ENCODE results near the gene PDE6B.
A peak's percentile ranks its signal among the peaks of the same experiment; 100 is the strongest.

Gene PDE6B

DNA sequence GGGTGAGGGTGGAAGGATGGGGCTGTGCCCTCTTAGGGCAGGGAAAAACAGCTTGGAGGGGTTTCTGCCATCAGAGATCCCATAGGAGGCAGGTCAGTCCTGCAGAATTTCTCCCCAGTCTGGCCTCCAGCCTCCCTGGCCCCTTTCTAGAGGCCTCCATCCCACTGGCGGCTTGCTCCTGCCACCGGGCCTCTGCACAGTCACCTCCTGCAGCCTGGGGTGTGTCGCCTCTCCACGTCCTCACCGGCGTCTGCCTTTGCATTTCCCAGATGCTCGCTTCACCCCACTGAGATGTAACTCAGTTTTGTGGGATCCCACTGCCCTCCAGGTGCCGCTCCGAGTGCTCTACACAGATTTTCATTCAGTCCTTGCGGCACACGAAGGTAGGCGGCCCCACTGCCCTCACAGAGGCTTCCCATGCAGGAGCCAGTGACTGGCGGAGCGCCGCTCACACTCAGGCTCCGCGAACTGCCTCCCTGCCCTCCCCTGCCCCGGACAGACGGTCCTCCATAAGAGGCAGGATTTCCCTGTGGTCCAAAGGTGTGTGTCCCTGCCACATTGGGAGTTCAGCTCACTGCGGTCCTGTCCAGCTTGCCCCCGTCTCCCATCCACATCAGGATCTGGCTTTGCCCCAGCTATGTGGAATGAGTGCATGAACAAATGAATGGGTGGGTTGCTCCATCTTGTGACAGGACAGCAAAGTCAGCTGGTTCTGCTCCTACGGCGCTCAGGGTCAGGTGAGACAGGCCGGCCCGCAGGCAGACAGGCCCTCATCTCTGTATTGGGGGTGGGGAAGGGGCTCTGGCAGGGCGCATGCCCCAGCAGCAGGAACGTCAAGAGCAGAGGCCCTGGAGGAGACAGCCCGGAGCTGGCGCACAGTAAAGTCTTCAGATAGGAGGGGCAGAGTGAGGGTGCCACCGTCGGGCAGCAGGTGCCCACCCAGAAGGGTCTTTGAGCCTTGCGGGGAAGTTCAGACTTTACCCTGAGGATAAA lies 46.6 kb upstream of the PDE6B start:
- no peak for TF ChIP-seq TAF1 (IDR thresholded peaks at IDR 0.05; ENCODE audit: borderline replicate concordance, insufficient read depth, low read length)
- no peak for TF ChIP-seq SIN3A (IDR thresholded peaks at IDR 0.05; ENCODE audit: borderline replicate concordance, insufficient read depth, low read length)
- TF ChIP-seq POLR2AphosphoS5 (IDR thresholded peaks at IDR 0.05; ENCODE audit: low read depth, low read length) = 0 out of 2 replicates have a peak, but pooled peaks have one; percentile 11

DNA sequence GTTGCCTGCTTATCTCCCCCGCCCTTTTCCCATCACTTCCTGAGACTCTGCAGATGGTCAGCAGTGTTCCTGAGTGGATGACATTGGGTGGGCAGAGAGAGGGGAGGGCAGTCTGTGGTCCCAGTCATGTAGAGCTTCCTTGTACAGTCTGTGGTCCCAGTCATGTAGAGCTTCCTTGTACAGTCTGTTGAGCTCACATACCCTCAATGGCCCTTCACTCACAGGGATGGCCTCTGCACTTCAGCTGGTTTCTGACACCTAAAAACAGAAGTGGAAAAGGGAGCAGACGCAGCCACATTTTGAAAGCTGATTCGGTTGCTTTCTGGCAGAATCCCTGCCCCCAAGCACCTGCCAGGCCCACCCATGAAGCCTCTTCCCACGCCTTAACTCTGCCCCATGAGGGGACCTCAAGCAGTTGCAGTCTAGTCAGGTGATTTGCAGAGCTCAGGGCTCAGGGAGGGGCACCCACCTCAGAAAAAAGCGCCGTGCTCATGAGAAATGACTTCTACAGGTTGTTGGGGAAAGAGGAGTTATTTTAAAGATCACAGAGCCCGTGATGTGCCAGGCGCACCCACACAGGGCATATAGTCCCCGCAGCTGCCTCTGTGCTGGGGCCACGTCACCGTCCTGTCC lies 45.7 kb upstream of the PDE6B start:
- no peak for TF ChIP-seq TAF1 (IDR thresholded peaks at IDR 0.05; ENCODE audit: borderline replicate concordance, insufficient read depth, low read length)
- no peak for TF ChIP-seq SIN3A (IDR thresholded peaks at IDR 0.05; ENCODE audit: borderline replicate concordance, insufficient read depth, low read length)
- no peak for TF ChIP-seq FOXP2 (optimal IDR thresholded peaks at IDR 0.05; ENCODE audit: borderline replicate concordance, extremely low read depth, extremely low read length, insufficient read depth)
- no peak for TF ChIP-seq REST (IDR thresholded peaks at IDR 0.05; ENCODE audit: insufficient read depth in 1 of 2, low read depth in 2 of 2, low read length in 2 of 2)
- TF ChIP-seq POLR2AphosphoS5 (IDR thresholded peaks at IDR 0.05; ENCODE audit: low read depth, low read length) = no peak

DNA sequence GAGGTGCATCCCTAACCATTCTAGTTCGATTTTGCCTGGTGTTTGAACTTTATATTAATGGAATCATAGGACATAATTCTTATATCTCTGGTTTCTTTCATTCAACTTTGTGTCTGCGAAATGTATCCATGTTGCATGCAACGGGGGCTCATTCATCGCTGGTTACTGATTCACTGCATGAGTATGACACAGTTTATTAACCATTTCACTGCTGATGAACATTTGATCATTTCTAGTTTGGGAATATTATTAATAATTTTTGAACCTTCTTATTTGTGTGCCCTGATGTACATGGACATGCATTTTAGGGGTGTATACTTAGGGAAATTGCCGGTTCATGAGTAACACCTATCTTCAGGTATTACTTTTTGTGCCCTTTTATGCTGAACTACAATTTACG lies 44.2 kb upstream of the PDE6B start:
- no peak for TF ChIP-seq FOXP2 (optimal IDR thresholded peaks at IDR 0.05; ENCODE audit: borderline replicate concordance, extremely low read depth, extremely low read length, insufficient read depth)
- TF ChIP-seq POLR2AphosphoS5 (IDR thresholded peaks at IDR 0.05; ENCODE audit: low read depth, low read length) = no peak

DNA sequence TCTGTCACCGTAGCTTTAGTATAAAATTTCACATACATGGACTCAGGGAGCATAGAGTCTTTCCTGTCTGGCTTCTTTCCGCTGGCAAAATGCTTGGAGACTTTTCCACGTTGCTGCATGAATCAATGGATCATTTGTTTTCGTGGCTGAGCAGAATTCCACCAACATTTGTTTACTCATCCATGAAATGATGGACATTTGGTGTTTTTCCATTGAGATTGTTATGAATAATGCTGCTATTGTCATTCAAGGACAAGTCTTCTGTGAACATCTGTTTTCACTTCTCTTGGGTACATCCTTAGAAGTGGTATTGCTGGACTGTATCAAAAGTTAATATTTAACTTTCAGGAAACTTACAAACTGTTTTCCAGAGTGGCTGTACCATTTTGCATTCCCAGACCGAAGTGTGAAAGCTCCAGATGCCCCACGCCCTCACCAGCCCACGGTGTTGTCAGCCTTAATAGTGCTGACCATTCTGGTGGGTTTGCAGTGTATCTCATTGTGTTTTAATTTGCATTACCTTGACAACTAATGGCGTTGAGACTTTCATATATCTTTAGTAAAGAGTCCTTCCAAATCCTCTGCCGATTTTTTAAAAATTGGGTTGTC lies 43.5 kb upstream of the PDE6B start:
- TF ChIP-seq REST (IDR thresholded peaks at IDR 0.05; ENCODE audit: insufficient read depth in 1 of 2, low read depth in 2 of 2, low read length in 2 of 2) (no peak), POLR2AphosphoS5 (IDR thresholded peaks at IDR 0.05; ENCODE audit: low read depth, low read length) (peak; percentile 33; the same call in 1 of the 2 replicates), FOXP2 (optimal IDR thresholded peaks at IDR 0.05; ENCODE audit: borderline replicate concordance, extremely low read depth, extremely low read length, insufficient read depth) (no peak), TAF1 (IDR thresholded peaks at IDR 0.05; ENCODE audit: borderline replicate concordance, insufficient read depth, low read length) (no peak), SIN3A (IDR thresholded peaks at IDR 0.05; ENCODE audit: borderline replicate concordance, insufficient read depth, low read length) (no peak)

- TF ChIP-seq REST (IDR thresholded peaks at IDR 0.05; ENCODE audit: insufficient read depth in 1 of 2, low read depth in 2 of 2, low read length in 2 of 2) (no peak), FOXP2 (optimal IDR thresholded peaks at IDR 0.05; ENCODE audit: borderline replicate concordance, extremely low read depth, extremely low read length, insufficient read depth) (no peak), SIN3A (IDR thresholded peaks at IDR 0.05; ENCODE audit: borderline replicate concordance, insufficient read depth, low read length) (no peak)
Measured at GRCh38 chr4:583820-584219, 41.6 kb upstream of the PDE6B start.
